Glutamatergic neuron (in vitro differentiated cells): ENCODE measurements around the gene GINS2. TPM values are rescaled to one million over a fixed set of nuclear protein-coding genes. Genes with fewer than 3 reads are reported as not detected.

ENCODE experiments used
- DNase-seq: peaks from one replicate; pipeline ENCODE4 v3.0.0; 2022
- H3K27ac Mint-ChIP-seq: one replicate; pipeline ENCODE4 v1.8.0; 2020; ENCODE audit warnings: mild to moderate bottlenecking, mixed read lengths, inconsistent platforms; ENCODE audit not compliant: unreplicated experiment
- H3K27me3 Mint-ChIP-seq: one replicate; pipeline ENCODE4 v1.8.0; 2020; ENCODE audit warnings: mild to moderate bottlenecking, moderate library complexity, mixed read lengths, inconsistent platforms; ENCODE audit not compliant: unreplicated experiment
- H3K36me3 Mint-ChIP-seq: one replicate; pipeline ENCODE4 v1.8.0; 2020; ENCODE audit warnings: mild to moderate bottlenecking, mixed read lengths, inconsistent platforms; ENCODE audit not compliant: unreplicated experiment
- H3K4me1 Mint-ChIP-seq: one replicate; pipeline ENCODE4 v1.8.0; 2020; ENCODE audit warnings: mild to moderate bottlenecking, low read depth, mixed read lengths, inconsistent platforms; ENCODE audit not compliant: unreplicated experiment
- H3K4me3 Mint-ChIP-seq: one replicate; pipeline ENCODE4 v1.8.0; 2020; ENCODE audit warnings: mild to moderate bottlenecking, mixed read lengths, inconsistent platforms; ENCODE audit not compliant: unreplicated experiment
- H3K9me3 Mint-ChIP-seq: one replicate; pipeline ENCODE4 v1.8.0; 2020; ENCODE audit warnings: mild to moderate bottlenecking, moderate library complexity, mixed read lengths, inconsistent platforms; ENCODE audit not compliant: unreplicated experiment
- CTCF ChIP-seq: fragments of 200-600 bp; sonication (generic); IDR thresholded peaks from one replicate; pipeline ENCODE4 v1.5.0; 2021; ENCODE audit not compliant: partially characterized antibody, unreplicated experiment
- long read RNA-seq: library from polyadenylated mRNA; unstranded; transcript quantifications from one replicate; pipeline ENCODE4 v2.0.0, GENCODE V29; 2020; ENCODE audit not compliant: unreplicated experiment
- total RNA-seq: library from RNA; stranded (reverse); fragmentation: NEBNext Ultra II Directional; extraction: Animal tissue kit (Norgen Biotek cat#: 25700); gene quantifications from one replicate; pipeline ENCODE4 v1.2.1, GENCODE V29; 2021; ENCODE audit not compliant: unreplicated experiment

The GINS2 gene
- 7.1 TPM for total RNA-seq
- long read RNA-seq, transcript GINS2-201 (5 exons, 2,673 nt) = major isoform, 8 of 8 reads
- long read RNA-seq, partial matches to known transcripts = 0 of 8 reads
- long read RNA-seq, other reads (novel, unspliced or antisense) = 0 of 8 reads

- H3K9me3 Mint-ChIP-seq = no peaks in the 10 kb centered on the region
- no peaks in the 10 kb centered on the region for H3K36me3 Mint-ChIP-seq
- no peaks in the 10 kb centered on the region for H3K4me1 Mint-ChIP-seq
- TF ChIP-seq CTCF = no peak
- DNase-seq = peak; percentile 91
- no peaks in the 10 kb centered on the region for H3K27me3 Mint-ChIP-seq
- H3K27ac Mint-ChIP-seq = no peak within 1 kb of the TSS
- H3K4me3 Mint-ChIP-seq = peak within 1 kb of the TSS; percentile 78
Observed at GRCh38 chr16:85688586-85689284, at the start of gene GINS2. Gene GINS2 (minus strand): TSS chr16:85688954. CDS start chr16:85688898, 56 bp downstream.

DNA sequence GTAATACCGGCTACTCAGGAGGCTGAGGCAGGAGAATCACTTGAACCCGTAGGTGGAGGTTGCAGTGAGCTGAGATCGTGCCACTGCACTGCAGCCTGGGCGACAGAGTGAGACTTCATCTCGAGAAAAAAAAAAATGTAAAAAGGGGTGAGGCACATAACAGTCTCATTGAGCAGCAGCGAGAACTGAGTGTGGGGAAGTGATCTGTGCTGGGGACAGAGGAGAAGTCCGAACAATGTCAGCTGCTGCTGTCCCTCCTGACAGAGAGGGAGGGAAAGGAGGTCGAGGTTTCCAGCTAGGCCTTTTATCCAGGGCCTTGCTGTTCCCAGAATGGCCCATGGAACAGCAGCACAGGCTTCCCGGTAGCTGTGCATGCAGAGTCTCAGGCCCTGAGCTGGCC lies 48.2 kb upstream of the GINS2 start:
- peaks cover 3% of the 10 kb centered on the region for H3K9me3 Mint-ChIP-seq
- peaks cover 3% of the 10 kb centered on the region for H3K4me1 Mint-ChIP-seq
- no peak overlapping the region for H3K27ac Mint-ChIP-seq
- no peak overlapping the region for H3K4me3 Mint-ChIP-seq
- TF ChIP-seq CTCF = no peak
- H3K27me3 Mint-ChIP-seq = peaks cover 3% of the 10 kb centered on the region
- DNase-seq = no peak
- no peaks in the 10 kb centered on the region for H3K36me3 Mint-ChIP-seq

- Mint-ChIP-seq H3K27me3 (peaks cover 3% of the 10 kb centered on the region), H3K4me1 (peaks cover 3% of the 10 kb centered on the region), H3K36me3 (no peaks in the 10 kb centered on the region), H3K4me3 (no peak overlapping the region), H3K9me3 (peaks cover 3% of the 10 kb centered on the region), H3K27ac (no peak overlapping the region)
- no peak for TF ChIP-seq CTCF
- no peak for DNase-seq
Observed at GRCh38 chr16:85735946-85736345, 47.2 kb upstream of the GINS2 start.

DNA sequence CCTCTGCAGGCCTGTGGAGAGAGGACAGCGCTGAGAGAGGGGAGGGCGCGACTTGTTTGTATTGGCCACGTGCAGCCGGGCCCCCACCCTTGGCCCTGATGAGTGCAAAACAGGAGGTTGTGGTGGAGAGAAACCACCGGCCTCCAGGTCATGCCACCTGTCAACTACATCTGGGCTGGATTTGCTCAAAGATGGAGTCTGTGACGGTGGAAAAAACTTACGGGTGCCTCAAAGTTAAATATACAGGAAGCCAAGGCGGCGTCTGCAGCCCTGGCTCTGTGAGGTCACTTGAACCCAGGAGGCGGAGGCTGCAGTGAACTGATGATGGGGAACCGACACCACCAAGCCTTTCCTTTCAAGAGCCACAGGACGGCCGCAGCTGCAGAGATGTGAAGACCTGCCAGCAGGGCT lies 46.5 kb upstream of the GINS2 start:
- H3K27me3 Mint-ChIP-seq = peaks cover 3% of the 10 kb centered on the region
- no peak overlapping the region for H3K27ac Mint-ChIP-seq
- H3K9me3 Mint-ChIP-seq = peaks cover 3% of the 10 kb centered on the region
- no peaks in the 10 kb centered on the region for H3K36me3 Mint-ChIP-seq
- no peak overlapping the region for H3K4me3 Mint-ChIP-seq
- H3K4me1 Mint-ChIP-seq = peaks cover 3% of the 10 kb centered on the region
- DNase-seq = no peak
- no peak for TF ChIP-seq CTCF

DNA sequence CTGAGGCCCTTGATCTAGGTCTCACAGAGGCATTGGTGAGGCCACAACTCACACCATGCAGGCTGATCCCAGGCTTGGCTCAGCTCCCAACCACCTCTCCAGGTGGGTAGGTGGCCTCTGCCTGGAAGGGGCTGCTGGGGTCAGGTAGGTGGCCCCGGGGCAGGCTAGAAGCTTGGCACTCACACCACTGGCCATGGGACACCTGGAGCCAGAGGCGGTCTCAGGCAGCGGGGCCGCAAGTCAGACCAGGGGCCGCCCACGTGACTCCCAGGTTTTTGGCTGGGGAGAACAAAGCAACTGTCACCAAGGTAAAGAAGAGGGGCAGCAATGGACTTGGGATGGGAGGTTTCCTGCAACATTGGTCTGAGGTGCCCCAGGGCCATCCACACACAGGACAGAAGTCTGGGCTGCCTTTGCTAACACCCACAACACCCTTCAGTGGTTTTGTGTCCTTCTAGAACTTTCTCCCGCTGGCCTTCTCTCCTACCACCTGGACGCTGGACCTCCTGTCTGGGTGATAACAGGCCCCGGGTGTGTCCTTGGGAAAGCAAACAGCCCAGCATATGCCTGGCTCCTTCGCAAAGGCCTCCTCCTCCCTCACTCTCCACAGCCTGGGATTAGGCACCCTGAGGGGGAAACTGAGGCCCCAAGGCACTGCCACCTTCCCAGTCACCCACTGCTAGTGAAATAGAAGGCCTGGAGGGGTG lies 45.7 kb upstream of the GINS2 start:
- DNase-seq = no peak
- H3K4me3 Mint-ChIP-seq = no peak overlapping the region
- H3K9me3 Mint-ChIP-seq = peaks cover 5% of the 10 kb centered on the region
- no peak for TF ChIP-seq CTCF
- no peak overlapping the region for H3K27ac Mint-ChIP-seq
- peaks cover 5% of the 10 kb centered on the region for H3K4me1 Mint-ChIP-seq
- peaks cover 3% of the 10 kb centered on the region for H3K27me3 Mint-ChIP-seq
- peaks cover 2% of the 10 kb centered on the region for H3K36me3 Mint-ChIP-seq
